ENCODE measurements around the gene TMEM120B.

DNA sequence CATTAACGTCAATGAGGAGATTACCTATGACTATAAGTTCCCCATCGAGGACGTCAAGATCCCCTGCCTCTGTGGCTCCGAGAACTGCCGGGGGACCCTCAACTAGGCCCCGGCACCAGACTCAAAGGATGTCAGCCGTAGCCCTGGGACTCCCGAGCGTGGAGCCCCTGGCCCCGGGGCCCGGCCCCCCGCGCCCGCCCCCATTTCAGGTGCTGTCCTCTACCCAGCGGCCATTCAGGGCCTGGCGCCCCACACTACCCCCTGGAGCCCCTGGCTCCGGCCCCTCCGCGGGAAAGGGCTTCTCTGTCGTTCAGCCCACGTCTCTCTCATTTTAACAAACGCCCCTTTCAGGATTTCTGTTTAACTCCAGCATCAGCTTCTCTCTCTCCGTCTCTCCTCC is 117.6 kb downstream of the TMEM120B start:
- TF ChIP-seq EZH2 (IDR thresholded peaks at IDR 0.05; ENCODE audit: low read length, unreplicated experiment) (no peak), EZH2phosphoT487 (IDR thresholded peaks at IDR 0.05; ENCODE audit: borderline replicate concordance, low read length) (no peak)
